Hepatocyte (in vitro differentiated cells): ENCODE measurements around the gene ADCY2. TPM values are rescaled to one million over a fixed set of nuclear protein-coding genes. Genes with fewer than 3 reads are reported as not detected.

Experiments
- DNase-seq: peaks from one replicate; pipeline ENCODE4 v3.0.0-alpha.2; 2016; ENCODE audit warnings: low spot score
- H2AFZ ChIP-seq: fragments of 200-600 bp; sonication (generic); 2 replicates; pipeline ENCODE4 v1.6.0; 2016; ENCODE audit warnings: antibody characterized with exemption, mild to moderate bottlenecking
- H3K27ac ChIP-seq: fragments of 200-600 bp; sonication (generic); 2 replicates; pipeline ENCODE4 v1.5.1; 2016; ENCODE audit warnings: mild to moderate bottlenecking
- H3K27me3 ChIP-seq: fragments of 200-600 bp; sonication (generic); 2 replicates; pipeline ENCODE4 v1.6.1; 2016
- H3K36me3 ChIP-seq: fragments of 200-600 bp; sonication (generic); replicated peaks from 2 replicates; pipeline ENCODE4 v1.5.1; 2016; ENCODE audit warnings: low read depth; ENCODE audit not compliant: insufficient read depth
- H3K4me1 ChIP-seq: fragments of 200-600 bp; sonication (generic); 2 replicates; pipeline ENCODE4 v1.5.1; 2016; ENCODE audit warnings: mild to moderate bottlenecking, moderate library complexity; ENCODE audit not compliant: insufficient read depth
- H3K4me2 ChIP-seq: fragments of 200-600 bp; sonication (generic); 2 replicates; pipeline ENCODE4 v1.6.0; 2016
- H3K4me3 ChIP-seq: fragments of 200-600 bp; sonication (generic); 2 replicates; pipeline ENCODE4 v1.5.1; 2016; ENCODE audit warnings: mild to moderate bottlenecking
- H3K79me2 ChIP-seq: fragments of 200-600 bp; sonication (generic); 2 replicates; pipeline ENCODE4 v1.6.0; 2017; ENCODE audit warnings: mild to moderate bottlenecking
- H3K9me2 ChIP-seq: fragments of 200-600 bp; sonication (generic); replicated peaks from 2 replicates; pipeline ENCODE4 v1.6.0; 2017; ENCODE audit warnings: mild to moderate bottlenecking; ENCODE audit not compliant: insufficient read depth
- H3K9me3 ChIP-seq: fragments of 200-600 bp; sonication (generic); 2 replicates; pipeline ENCODE4 v1.5.1; 2016; ENCODE audit warnings: low read depth, mild to moderate bottlenecking
- H4K20me1 ChIP-seq: fragments of 200-600 bp; sonication (generic); 2 replicates; pipeline ENCODE4 v1.6.0; 2016; ENCODE audit warnings: mild to moderate bottlenecking; ENCODE audit not compliant: insufficient read depth, poor library complexity, severe bottlenecking
- EZH2 ChIP-seq: fragments of 200-600 bp; sonication (generic); IDR thresholded peaks from 2 replicates; pipeline ENCODE4 v1.6.1; 2016; ENCODE audit warnings: antibody characterized with exemption, mild to moderate bottlenecking, borderline replicate concordance
- EZH2phosphoT487 ChIP-seq: fragments of 200-600 bp; sonication (generic); IDR thresholded peaks from one replicate; pipeline ENCODE4 v1.6.1; 2018; ENCODE audit warnings: antibody characterized with exemption, mild to moderate bottlenecking, low read depth, moderate library complexity; ENCODE audit not compliant: unreplicated experiment, severe bottlenecking
- WGBS: methylation state at CpG from one replicate; pipeline ENCODE4 v1.1.6; 2016; ENCODE audit warnings: low lambda C conversion rate; ENCODE audit errors: missing lambda C conversion rate; 5-methylcytosine and 5-hydroxymethylcytosine counted together
- polyA plus RNA-seq: library from polyadenylated mRNA; unstranded; fragments of >200 nt; fragmentation: Nextera tagmentation; extraction: Ambion mirVana; gene quantifications from 2 replicates; pipeline ENCODE4 v1.2.1, GENCODE V29; 2016
- total RNA-seq: library from RNA; depleted of rRNA; stranded (reverse); fragments of >200 nt; gene quantifications from 2 replicates; pipeline ENCODE4 v1.2.3, GENCODE V29; 2014
- TF ChIP-seq, protein P1 (sequence below): fragments of 200-600 bp; sonication (generic); IDR thresholded peaks from 2 replicates; pipeline ENCODE4 v1.5.1; 2016; ENCODE audit warnings: antibody characterized with exemption, mild to moderate bottlenecking; ENCODE audit not compliant: poor library complexity

ADCY2 gene
- total and polyA plus RNA-seq, 2 experiments from 2014 or later, result 3.2 to 8.5 TPM

DNA sequence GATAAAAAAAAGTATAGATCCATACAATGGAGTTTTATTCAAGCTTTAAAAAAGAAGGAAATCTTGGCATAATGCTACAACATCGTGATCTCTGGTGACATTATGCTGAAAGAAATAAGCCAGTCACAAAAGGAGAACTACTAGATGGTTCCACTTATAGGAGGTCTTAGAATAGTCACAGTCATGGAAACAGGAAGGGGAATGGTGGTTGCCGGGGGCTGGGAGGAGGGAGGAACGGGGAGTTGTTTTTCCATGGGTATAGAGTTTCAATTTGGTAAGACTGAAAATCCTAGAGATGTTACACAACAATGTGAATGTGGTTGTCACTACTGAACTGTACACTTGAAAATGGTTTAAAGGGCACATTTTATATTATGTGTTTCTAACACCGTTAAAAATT lies 360.5 kb downstream of the ADCY2 start:
- Histone ChIP-seq H3K9me2 (no peaks in the 10 kb centered on the region), H3K4me2 (no peak overlapping the region), H3K4me1 (no peaks in the 10 kb centered on the region), H3K4me3 (no peak overlapping the region), H3K79me2 (no peaks in the 10 kb centered on the region), H4K20me1 (no peaks in the 10 kb centered on the region), H2AFZ (no peak overlapping the region), H3K36me3 (no peaks in the 10 kb centered on the region), H3K27ac (no peak overlapping the region), H3K27me3 (no peaks in the 10 kb centered on the region), H3K9me3 (no peaks in the 10 kb centered on the region)
- WGBS, result 69% methylated on average over 4 of the region's 4 CpGs
- no peak for DNase-seq
- TF ChIP-seq EZH2 (no peak), EZH2phosphoT487 (no peak)
- TF ChIP-seq, protein P1, sequence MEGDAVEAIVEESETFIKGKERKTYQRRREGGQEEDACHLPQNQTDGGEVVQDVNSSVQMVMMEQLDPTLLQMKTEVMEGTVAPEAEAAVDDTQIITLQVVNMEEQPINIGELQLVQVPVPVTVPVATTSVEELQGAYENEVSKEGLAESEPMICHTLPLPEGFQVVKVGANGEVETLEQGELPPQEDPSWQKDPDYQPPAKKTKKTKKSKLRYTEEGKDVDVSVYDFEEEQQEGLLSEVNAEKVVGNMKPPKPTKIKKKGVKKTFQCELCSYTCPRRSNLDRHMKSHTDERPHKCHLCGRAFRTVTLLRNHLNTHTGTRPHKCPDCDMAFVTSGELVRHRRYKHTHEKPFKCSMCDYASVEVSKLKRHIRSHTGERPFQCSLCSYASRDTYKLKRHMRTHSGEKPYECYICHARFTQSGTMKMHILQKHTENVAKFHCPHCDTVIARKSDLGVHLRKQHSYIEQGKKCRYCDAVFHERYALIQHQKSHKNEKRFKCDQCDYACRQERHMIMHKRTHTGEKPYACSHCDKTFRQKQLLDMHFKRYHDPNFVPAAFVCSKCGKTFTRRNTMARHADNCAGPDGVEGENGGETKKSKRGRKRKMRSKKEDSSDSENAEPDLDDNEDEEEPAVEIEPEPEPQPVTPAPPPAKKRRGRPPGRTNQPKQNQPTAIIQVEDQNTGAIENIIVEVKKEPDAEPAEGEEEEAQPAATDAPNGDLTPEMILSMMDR, result no peak

DNA sequence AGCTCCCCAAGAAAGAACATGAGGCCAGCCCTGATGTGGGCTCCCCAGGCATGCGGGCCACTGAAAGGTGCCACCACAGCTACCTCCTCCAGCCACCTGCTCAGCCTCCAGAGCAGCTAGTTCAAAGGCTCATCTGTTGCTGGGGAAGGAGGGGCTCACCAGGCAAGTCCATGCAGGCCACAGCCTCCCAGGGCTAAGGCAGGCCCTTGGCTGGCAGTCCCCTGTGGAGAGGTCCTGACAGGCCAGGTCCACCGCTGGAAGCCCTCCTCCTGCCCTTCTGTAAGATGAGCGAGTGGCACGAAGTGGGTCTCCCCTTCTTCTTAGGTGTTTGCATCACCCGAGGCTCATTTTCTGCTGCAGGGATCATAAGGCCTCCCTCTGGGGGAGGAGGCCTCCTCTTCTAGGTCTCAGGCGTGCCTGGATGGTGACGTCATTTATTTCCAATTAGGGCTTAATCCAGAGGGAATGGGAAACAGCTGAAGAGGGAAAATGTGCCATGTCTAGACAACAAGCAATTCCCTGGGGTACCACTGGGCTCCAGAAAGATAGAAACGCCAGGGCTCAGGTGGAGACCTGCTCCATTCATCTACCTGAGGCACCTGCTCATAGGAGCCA lies 363.4 kb downstream of the ADCY2 start:
- H3K27ac ChIP-seq, result no peak overlapping the region
- 81% methylated on average over 8 of the region's 8 CpGs for WGBS

DNA sequence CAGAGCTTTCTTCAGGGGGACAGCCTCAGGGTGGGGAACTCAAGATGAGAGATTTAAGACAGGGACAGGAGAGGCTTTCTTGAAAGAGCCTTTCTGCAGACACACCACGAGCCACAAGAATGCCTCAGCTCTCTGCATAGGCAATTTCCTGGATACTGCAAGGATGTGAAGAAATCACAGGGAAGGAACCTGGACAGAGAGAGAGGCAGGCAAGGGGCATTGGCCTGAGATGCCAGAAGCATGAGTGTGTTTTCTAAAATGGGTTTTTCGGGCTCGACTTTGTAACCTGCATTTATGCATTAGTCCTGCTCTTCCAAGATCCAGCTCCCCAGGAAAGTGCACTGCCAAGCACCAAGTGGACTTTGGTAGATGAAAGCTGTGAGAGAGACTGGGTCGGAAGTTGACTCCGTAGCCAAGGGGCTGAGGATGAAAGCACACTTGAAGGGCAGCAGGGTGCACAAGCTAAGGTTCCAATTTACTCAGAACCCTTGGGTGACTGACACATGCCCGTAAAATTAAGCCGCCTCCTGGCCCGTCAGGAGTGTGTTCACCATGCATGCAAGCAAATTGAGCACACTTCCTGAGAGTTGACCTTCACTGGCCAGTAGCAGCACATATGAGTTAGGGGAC lies 364.1 kb downstream of the ADCY2 start:
- WGBS, result 85% methylated on average over 8 of the region's 8 CpGs
- Histone ChIP-seq H3K9me3 (no peaks in the 10 kb centered on the region), H3K9me2 (no peaks in the 10 kb centered on the region), H3K27ac (no peak overlapping the region), H3K4me1 (no peaks in the 10 kb centered on the region), H3K27me3 (no peaks in the 10 kb centered on the region), H3K79me2 (no peaks in the 10 kb centered on the region), H3K4me2 (no peak overlapping the region), H3K4me3 (no peak overlapping the region), H4K20me1 (no peaks in the 10 kb centered on the region), H3K36me3 (no peaks in the 10 kb centered on the region), H2AFZ (no peak overlapping the region)
- no peak for TF ChIP-seq EZH2phosphoT487
- TF ChIP-seq EZH2, result no peak
- TF ChIP-seq, protein P1, result no peak
- no peak for DNase-seq

More for the DNA sequence above, 363.4 kb downstream of the ADCY2 start:
- Histone ChIP-seq H3K36me3 (no peaks in the 10 kb centered on the region), H3K79me2 (no peaks in the 10 kb centered on the region), H4K20me1 (no peaks in the 10 kb centered on the region), H3K4me1 (no peaks in the 10 kb centered on the region), H2AFZ (no peak overlapping the region), H3K27me3 (no peaks in the 10 kb centered on the region), H3K4me3 (no peak overlapping the region), H3K4me2 (no peak overlapping the region), H3K9me2 (no peaks in the 10 kb centered on the region), H3K9me3 (no peaks in the 10 kb centered on the region)
- DNase-seq, result no peak
- TF ChIP-seq EZH2phosphoT487 (no peak), EZH2 (no peak)
- TF ChIP-seq, protein P1, result no peak
